HL-60/S4 treated with retinoic acid at 250 ng/mL for 4 days and 3 days (cell line): ENCODE data around the gene SCGB1C1.

Experiments
- in situ Hi-C: fragments of 300-500 bp; cut with MboI; formaldehyde crosslinking; loops from 2 replicates; pipeline ENCODE4 v1.7.0; 2022; ENCODE audit warnings: low sequenced_read_pairs

The SCGB1C1 gene

DNA sequence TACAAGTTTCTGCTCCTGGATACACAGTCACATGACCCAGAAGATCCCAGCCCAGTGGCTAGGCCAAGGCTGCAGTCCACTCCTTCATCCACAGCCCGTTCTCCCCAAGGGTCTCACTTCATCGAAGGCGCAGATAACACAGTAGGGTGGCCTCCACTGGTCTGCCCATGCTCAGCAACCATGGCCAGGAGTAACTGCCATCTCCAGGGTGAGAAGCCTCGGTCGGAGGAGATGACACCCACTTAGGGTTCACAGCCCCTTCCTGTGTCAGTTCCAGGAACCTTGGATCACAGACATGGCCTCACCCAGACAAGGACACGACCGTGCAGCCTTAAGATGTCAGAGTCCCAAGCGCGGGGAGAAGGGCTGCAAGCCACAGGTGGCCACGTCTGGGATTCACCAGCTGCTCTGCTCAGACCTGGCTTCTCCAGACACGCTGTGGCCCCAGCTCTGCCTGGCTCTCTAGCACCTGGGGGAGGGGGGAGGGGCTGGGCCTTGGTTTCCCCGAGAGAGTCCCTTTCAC, 11.8 kb downstream of the SCGB1C1 start:
- in situ Hi-C loops: no loop called here

DNA sequence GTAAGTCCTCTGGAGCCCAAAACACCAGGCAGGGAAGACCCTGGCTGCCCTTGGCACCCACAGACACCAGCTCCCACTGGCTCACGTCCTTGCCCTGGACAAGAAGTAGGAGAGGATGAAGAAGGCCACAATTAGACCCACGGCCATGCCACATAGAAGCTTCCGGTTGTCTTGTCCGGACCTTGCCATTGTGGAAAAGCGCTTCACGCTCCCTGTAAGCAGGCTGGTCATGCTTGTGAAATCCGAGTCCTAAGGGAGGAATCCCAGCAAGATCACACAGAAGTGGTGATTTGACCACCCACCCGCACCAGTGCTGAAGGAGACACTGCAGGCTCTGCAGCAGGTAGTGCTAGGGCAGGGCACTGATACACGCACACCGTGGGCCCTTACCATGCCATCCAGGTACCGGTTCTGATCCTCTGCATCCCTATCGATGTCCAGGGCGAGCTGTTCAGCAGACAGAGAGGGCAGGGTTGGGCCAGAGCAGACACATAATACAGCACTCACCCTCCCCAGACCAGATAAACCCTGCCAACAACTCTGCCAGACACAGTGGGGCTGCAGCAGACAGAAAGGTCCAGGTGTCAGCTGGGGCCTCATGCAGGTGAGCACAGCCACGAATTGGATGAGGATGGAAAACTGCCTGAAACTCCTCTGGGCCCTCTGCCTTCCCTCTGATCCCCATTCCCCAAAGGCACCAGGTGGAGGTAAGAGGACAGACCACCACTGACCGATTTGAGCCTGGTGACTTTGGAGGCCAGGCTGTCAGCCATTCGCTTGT, 12.5 kb downstream of the SCGB1C1 start:
- in situ Hi-C loops: no loop called here

DNA sequence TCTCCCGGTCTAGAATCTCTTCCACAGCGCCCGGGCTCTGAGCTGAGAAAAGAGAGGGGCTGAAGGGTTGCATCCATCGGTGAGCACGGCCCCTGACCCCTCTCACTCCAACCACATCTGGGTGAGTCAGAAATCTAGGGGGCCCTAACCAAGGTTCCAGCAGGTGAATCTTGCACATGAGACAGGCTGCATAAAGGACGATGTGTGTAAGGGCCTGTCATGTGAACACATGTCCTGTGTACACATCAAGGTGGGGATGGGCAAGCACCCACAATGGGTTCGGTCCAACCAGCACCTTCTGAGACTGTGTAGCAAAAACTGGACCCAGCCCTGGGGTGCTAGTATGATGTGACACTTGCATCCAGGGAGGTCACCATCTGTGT, 13.1 kb downstream of the SCGB1C1 start:
- in situ Hi-C loops: no loop called here

DNA sequence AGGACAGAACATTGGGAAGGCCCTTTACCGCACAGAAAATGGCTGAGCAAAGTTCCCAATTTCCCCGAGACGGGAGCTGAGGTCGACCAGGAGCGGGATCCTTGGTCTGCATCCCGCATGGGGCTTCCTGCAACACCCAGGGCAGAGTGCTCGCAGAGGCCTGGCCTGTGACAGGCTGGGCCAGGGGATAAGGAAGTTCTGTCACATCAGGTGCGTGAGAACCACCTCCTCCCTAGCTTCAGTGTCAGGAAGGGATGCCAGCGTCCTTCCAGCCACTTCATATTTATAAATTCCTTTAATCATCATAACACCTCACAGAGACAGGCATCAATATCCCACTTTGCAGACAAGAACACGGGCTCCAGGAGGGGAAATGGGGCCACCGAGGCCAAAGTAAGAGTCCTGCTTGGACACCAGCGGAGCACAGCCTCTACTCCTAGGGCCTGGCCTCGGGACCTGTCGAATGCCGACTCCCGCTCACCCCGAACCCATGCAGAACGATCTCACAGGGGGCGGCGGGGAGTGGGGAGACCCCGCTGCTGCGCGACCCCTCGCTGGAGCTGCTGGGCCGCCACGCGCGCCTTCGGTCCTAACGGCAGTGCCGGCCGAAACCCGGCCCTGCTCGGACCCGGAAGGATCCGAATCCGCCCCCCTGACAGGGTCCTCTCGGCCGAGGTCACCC, 13.8 kb downstream of the SCGB1C1 start:
- in situ Hi-C loops: no loop called here

DNA sequence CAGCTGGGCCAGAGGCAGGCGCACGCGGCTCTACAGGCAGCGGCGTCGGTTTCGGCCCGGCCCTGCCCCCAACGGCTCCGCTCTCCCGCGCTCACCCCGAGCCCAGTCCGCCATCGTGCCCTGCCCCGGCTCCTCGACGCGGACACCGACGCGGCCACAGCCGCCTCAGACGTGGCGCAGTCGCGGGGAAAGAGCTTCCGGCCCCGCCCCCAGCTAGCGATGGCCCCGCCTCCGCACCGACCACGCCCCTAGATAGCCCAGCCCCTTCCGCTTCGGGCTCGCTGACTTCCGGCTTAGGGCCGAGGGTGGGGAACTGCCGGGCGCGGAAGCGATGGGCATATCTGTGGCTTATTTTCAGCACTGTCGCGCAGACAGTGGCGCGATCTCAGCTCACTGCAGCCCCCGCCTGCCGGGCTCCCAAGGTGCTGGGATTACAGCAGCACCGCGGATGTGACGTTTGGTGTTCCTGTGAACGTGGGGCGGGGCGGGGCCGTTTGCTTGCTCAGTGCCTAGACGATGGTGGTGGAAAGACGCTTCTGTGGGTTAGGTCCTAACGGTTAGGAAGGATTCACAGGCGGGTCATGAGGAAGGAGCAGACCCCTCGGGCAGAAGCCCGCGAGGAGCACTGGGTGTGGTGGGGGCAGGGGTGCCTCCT, 14.5 kb downstream of the SCGB1C1 start, which contains the start of the genes BET1L and RIC8A:
Gene BET1L (minus strand): TSS at position 192 of the 655 bp plus-strand sequence. CDS start 78 bp downstream, at position 114.
Gene RIC8A (plus strand): TSS at position 501 of the 655 bp plus-strand sequence. CDS start 1,147 bp downstream, outside the sequence.
- in situ Hi-C loops: no loop called here

DNA sequence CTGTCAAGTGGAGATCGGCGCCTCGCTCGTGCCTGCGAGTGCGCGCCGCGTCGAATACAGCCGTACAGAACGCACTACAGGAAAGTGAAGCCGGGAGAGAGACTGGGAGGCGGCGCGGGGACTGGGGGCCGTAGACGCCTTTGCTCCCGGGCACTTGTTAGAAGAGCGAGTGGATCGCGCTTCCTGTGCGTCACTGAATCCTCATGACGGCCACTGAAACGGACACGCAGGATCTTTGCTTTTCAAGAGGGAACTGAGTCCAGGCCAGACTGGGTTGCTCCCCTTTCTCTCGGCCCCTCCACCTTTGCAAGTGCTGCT, 14.9 kb downstream of the SCGB1C1 start:
- in situ Hi-C loops: no loop called here

DNA sequence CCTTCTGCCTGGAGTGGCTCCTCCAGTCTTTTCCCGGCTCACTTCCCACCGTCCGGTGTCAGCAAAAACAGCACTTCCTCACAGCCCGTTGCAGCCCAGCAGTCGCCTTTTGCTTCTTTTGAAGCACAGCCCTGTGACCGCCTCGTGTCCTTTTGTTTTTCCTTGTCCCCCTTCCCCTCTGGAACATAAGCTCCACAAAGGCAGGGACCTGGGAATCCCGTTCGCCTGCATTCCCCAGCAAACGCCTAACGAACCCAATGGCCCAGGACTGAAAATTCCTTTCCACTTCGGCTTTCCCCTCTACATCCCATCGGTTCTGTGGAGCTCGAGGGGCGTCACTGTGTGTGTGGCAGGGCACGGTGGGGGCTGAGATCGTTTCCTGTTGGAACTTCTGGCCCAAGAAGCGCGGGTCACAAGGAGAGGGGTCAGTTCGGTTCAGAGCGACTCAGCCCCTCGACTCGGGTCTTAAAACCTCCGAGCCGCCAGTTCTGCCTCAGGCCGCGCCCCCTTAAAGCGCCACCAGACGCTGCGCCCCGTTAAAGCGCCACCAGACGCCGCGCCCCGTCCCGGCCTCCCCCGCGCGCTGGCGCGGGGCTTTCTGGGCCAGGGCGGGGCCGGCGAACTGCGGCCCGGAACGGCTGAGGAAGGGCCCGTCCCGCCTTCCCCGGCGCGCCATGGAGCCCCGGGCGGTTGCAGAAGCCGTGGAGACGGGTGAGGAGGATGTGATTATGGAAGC, 15.5 kb downstream of the SCGB1C1 start:
- in situ Hi-C loops: no loop called here

DNA sequence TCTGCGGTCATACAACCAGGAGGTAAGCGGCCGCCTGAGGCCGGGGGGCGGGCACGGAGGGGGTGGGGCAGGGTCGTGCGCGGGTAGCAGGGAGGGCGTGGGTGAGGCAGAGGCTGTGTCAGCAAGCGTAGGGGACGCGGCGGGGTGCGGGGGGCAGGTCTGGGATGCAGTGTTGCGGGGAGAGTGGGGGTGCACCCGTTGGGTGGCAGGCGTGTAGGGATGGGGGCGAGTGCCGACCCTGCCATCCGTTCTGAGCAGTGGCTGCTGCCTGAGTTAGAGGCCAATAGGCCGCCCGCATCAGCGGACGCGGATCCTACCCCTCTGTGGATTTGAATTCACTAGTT, 16.0 kb downstream of the SCGB1C1 start:
- in situ Hi-C loops: no loop called here

DNA sequence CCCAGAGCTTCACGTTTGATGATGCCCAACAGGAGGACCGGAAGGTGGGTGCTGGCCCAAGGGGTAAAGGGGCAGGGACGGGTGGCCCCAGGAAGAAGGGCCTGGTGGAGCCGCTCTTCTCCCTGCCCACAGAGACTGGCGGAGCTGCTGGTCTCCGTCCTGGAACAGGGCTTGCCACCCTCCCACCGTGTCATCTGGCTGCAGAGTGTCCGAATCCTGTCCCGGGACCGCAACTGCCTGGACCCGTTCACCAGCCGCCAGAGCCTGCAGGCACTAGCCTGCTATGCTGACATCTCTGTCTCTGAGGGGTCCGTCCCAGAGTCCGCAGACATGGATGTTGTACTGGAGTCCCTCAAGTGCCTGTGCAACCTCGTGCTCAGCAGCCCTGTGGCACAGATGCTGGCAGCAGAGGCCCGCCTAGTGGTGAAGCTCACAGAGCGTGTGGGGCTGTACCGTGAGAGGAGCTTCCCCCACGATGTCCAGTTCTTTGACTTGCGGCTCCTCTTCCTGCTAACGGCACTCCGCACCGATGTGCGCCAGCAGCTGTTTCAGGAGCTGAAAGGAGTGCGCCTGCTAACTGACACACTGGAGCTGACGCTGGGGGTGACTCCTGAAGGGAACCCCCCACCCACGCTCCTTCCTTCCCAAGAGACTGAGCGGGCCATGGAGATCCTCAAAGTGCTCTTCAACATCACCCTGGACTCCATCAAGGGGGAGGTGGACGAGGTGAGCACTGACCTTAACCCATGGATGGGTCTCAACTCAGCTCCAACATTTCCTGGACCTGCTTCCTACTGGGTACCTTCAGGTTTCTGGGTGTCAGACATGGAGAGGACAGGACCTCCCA, 16.6 kb downstream of the SCGB1C1 start:
- in situ Hi-C loops: no loop called here

DNA sequence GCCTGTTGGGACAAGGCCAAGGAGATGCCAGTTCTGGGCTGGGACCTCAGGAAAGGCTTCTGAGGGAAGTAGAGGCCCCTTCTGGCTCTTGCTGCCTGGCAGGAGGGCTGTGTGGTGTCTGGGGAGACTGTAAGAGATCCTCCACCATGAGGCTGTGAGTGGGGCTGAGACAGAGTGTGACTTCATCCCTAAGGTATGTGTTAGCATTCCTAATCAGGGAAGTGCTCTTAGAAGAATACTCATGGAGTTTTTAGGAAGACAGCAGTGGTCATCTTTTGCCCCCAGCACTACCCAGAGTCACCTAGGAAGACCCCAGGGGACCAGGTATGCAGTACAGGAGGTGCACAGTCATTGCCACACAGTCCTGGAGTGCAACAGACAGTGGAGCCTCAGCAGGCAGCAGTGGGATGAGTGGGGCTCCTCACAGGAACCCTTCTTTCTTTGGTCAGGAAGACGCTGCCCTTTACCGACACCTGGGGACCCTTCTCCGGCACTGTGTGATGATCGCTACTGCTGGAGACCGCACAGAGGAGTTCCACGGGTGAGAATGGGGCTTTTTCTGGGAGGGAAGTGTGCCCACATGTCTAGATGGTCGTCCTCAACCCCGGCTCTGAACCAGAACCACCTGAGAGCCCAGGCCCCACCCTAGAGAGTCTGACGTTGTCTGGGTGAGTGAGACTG, 17.4 kb downstream of the SCGB1C1 start:
- in situ Hi-C loops: no loop called here

DNA sequence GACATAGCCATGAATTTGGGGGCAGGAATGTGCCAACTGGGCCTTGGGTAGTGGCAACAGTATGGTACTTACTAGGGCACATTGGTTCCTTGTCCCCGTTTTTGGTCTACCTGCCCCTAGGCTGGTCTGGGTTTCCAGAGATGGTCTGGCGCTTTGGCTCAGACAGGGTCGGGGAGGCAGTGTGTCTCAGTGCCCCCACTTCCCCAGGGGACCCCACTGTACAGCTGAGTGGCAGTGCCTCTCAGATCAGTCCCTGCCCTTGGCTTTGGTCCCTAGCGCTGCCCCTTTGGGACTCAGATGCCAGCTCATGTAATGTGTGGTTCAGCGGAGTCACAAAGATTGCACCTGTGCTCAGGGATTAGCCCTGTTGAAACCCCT, 17.9 kb downstream of the SCGB1C1 start:
- in situ Hi-C loops: no loop called here

DNA sequence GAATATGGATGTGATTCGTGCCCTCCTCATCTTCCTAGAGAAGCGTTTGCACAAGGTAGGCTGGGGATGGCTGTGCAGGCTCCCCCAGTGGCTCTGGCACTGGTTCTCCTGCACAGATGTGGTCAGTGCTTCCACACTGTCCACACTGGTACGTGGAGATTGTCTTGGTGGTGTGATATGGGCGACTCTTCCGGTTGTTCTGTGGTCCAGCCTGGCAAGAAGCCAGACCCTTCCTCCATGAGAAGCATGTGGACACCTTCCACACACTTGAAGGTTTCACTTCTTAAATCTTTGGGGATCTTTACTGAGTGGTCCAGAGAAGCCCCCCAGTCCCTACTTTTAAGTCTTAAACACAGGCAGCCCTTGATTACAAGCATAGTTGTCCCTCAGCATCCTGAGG, 18.4 kb downstream of the SCGB1C1 start:
- in situ Hi-C loops: no loop called here

DNA sequence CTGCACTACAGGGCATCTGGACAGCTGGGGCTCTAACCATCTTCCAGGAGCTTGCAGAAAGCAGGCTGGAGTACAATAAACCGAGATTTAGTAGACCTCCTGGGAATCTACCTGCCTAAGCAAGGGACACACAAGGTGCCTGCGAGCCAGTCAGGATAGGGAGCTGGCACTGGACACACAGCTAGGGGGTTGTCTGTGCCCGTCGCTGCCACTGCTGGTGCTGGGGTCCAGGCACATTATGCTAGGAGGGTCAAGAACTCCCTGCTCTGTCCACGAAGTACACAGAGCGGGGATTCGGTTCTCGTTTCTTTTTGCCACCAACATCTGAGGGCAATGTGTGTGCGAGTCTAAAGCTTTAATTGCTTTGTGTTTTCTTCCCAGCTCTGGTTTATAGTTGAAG, 18.9 kb downstream of the SCGB1C1 start:
- in situ Hi-C loops: no loop called here

DNA sequence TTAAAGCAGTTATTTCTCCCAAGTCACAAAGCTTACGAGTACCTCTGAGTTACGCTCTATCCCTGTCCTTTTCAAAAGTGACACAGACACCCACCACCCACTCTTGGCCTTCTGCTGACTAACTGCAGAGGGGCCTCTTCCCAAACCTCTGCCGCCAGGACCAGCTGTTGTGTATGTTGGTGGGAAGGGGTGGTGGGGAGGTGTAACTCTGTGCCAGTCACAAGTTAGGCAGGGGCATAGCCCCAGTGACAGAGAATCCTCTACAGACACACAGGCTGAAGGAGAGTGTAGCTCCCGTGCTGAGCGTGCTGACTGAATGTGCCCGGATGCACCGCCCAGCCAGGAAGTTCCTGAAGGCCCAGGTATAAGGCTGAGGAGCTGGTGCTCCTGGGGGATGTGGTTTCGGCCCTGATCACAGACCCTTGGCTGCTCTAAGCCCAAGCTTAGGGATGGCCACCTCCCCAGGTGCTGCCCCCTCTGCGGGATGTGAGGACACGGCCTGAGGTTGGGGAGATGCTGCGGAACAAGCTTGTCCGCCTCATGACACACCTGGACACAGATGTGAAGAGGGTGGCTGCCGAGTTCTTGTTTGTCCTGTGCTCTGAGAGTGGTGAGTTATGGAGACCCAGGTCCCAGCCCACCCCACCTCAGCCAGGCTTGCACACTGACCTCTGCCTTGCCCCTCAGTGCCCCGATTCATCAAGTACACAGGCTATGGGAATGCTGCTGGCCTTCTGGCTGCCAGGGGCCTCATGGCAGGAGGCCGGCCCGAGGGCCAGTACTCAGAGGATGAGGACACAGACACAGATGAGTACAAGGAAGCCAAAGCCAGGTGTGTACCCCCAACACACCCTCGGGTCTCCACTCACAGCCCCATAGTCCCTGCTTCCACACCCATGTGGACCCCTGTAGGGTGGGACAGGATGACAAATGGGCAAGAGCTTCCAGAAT, 19.5 kb downstream of the SCGB1C1 start:
- in situ Hi-C loops: no loop called here

DNA sequence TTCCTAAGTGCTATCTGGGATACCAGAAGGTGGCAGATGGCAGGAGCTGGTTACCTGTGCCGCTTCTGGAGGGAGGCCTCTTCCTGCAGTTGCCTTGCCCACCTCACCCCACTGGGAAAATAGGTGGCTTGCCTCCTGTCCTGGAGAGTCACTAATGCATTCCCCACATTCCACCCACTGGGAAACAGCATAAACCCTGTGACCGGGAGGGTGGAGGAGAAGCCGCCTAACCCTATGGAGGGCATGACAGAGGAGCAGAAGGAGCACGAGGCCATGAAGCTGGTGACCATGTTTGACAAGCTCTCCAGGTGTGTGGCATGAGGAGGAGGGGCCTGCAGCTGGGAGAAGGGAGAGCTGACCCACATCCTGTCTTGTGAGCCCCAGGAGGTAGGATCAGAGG, 20.2 kb downstream of the SCGB1C1 start:
- in situ Hi-C loops: no loop called here

DNA sequence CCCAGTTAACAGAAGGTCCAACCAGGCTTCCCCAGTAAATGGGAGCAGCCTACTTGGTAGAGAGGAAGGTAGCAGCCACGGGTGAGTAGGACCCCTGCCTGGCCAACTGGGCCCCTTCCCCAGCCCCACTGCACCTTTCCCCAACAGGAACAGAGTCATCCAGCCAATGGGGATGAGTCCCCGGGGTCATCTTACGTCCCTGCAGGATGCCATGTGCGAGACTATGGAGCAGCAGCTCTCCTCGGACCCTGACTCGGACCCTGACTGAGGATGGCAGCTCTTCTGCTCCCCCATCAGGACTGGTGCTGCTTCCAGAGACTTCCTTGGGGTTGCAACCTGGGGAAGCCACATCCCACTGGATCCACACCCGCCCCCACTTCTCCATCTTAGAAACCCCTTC, 21.2 kb downstream of the SCGB1C1 start:
- in situ Hi-C loops: no loop called here

DNA sequence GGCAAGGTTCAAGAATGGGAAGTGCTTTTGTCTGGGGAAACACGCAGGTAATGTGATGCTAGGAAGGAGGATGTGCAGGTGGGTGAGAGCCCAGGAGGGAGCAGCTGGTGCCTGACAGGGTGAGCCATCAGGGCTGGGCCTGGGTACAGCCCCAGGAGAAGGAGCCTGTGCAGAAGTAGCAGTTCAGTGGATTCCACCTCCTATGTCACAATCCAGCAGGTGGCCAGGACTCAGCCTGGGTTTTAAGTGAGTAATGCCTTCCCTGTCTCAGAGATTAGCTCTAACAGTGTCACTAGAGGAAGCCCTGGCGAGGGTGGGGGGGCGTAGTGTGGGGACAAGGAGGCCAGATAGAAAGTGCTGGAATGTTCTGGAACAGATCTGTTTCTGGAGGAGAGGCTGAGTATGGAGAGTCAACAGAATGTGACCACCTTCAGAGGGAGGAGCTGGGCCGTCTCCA, 22.7 kb downstream of the SCGB1C1 start:
- in situ Hi-C loops: no loop called here
